ENCODE measurements around the gene AGTRAP.

GRCh38 chr1:11790101-11790879 lies 54.4 kb downstream of the AGTRAP start:
- TF ChIP-seq, protein P1, sequence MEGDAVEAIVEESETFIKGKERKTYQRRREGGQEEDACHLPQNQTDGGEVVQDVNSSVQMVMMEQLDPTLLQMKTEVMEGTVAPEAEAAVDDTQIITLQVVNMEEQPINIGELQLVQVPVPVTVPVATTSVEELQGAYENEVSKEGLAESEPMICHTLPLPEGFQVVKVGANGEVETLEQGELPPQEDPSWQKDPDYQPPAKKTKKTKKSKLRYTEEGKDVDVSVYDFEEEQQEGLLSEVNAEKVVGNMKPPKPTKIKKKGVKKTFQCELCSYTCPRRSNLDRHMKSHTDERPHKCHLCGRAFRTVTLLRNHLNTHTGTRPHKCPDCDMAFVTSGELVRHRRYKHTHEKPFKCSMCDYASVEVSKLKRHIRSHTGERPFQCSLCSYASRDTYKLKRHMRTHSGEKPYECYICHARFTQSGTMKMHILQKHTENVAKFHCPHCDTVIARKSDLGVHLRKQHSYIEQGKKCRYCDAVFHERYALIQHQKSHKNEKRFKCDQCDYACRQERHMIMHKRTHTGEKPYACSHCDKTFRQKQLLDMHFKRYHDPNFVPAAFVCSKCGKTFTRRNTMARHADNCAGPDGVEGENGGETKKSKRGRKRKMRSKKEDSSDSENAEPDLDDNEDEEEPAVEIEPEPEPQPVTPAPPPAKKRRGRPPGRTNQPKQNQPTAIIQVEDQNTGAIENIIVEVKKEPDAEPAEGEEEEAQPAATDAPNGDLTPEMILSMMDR (IDR thresholded peaks at IDR 0.05): no peak
- TF ChIP-seq POLR2A (IDR thresholded peaks at IDR 0.05): no peak
